CD4-positive, alpha-beta memory T cell (primary cell): ENCODE results near the gene PPM1F. TPM values are rescaled to one million over a fixed set of nuclear protein-coding genes. Genes with fewer than 3 reads are reported as not detected.

Source experiments
- CTCF ChIA-PET: fragments of 350-600 bp; sonication (Branson Sonifier 250); formaldehyde crosslinking; loops from one replicate; lab custom pipeline; 2021; ENCODE audit warnings: inconsistent platforms; ENCODE audit not compliant: partially characterized antibody; lab: Charles Lee
- POLR2A ChIA-PET: fragments of 350-600 bp; sonication (Branson Sonifier 250); formaldehyde crosslinking; loops from one replicate; lab custom pipeline; 2021; ENCODE audit not compliant: partially characterized antibody; lab: Charles Lee
- DNase-seq, 5 donors: peaks; one replicate each; pipeline versions ENCODE4 v3.0.0 to v3.0.0-alpha.2; 2020 to 2022; ENCODE audit warnings: mixed read lengths in 1 of 5
- H3K27ac ChIP-seq: one replicate; pipeline ENCODE4 v1.7.0; 2013; ENCODE audit warnings: low read depth, low read length
- H3K27me3 ChIP-seq: 2 replicates; pipeline ENCODE4 v1.7.0; 2013; ENCODE audit warnings: mild to moderate bottlenecking, low read length, moderate library complexity; ENCODE audit not compliant: insufficient read depth
- H3K36me3 ChIP-seq: 2 replicates; pipeline ENCODE4 v1.7.0; 2013; ENCODE audit warnings: mild to moderate bottlenecking, low read length, moderate library complexity; ENCODE audit not compliant: insufficient read depth
- H3K4me1 ChIP-seq: 2 replicates; pipeline ENCODE4 v1.7.0; 2013; ENCODE audit warnings: mild to moderate bottlenecking, low read length, moderate library complexity; ENCODE audit not compliant: insufficient read depth
- H3K4me3 ChIP-seq, 2 donors: one replicate each; pipeline ENCODE4 v1.7.0; 2013; ENCODE audit warnings: low read length in 2 of 2, mild to moderate bottlenecking in 1 of 2
- H3K9me3 ChIP-seq, 2 donors: one replicate each; pipeline ENCODE4 v1.7.0; 2013; ENCODE audit warnings: low read length in 2 of 2, control low read depth in 1 of 2; ENCODE audit not compliant: control insufficient read depth in 1 of 2
- H3K27ac Mint-ChIP-seq, 7 donors: one replicate each; pipeline ENCODE4 v1.8.0; 2020 to 2021; ENCODE audit warnings: mixed read lengths in 7 of 7, mild to moderate bottlenecking in 6 of 7, inconsistent platforms in 3 of 7, moderate library complexity in 3 of 7
- H3K27me3 Mint-ChIP-seq, 2 donors: one replicate each; pipeline ENCODE4 v1.8.0; 2020 to 2021; ENCODE audit warnings: mixed read lengths in 2 of 2
- H3K36me3 Mint-ChIP-seq, 2 donors: one replicate each; pipeline ENCODE4 v1.8.0; 2020 to 2021; ENCODE audit warnings: mixed read lengths in 2 of 2, inconsistent platforms in 1 of 2, mild to moderate bottlenecking in 1 of 2
- H3K4me1 Mint-ChIP-seq, 4 donors: one replicate each; pipeline ENCODE4 v1.8.0; 2020 to 2021; ENCODE audit warnings: mixed read lengths in 4 of 4, mild to moderate bottlenecking in 1 of 4
- H3K4me3 Mint-ChIP-seq, 8 donors: one replicate each; pipeline ENCODE4 v1.8.0; 2020 to 2021; ENCODE audit warnings: mixed read lengths in 8 of 8, mild to moderate bottlenecking in 7 of 8, moderate library complexity in 6 of 8, inconsistent platforms in 3 of 8
- H3K9me3 Mint-ChIP-seq, 8 donors: one replicate each; pipeline ENCODE4 v1.8.0; 2020 to 2021; ENCODE audit warnings: mixed read lengths in 8 of 8, mild to moderate bottlenecking in 5 of 8, inconsistent platforms in 3 of 8, moderate library complexity in 1 of 8
- intact Hi-C: fragments of 100-400 bp; cut with micrococcal nuclease; formaldehyde crosslinking; loops from one replicate; pipeline ENCODE4 v1.15.1; 2023
- polyA plus RNA-seq, 2 donors: library from polyadenylated mRNA; unstranded; fragments of 300-500 nt; fragmentation: Illumina TruSeq; gene quantifications; one replicate each; pipeline ENCODE4 v1.2.3, GENCODE V29; 2021
- total RNA-seq, 2 experiments: library from RNA; stranded (reverse); gene quantifications; one replicate each; pipeline ENCODE4 v1.2.3, GENCODE V29; 2021

The PPM1F gene
- total and polyA plus RNA-seq, 4 experiments from 2014 or later, result 5.3 to 25.4 (median 15.2) TPM

- Mint-ChIP-seq H3K4me1 (peaks cover 22 to 50% (median 35%) of the 10 kb centered on the region in 4 donors), H3K27ac (peak within 1 kb of the TSS; percentile 81 to 92 (median 86)), H3K27me3 (no peaks in the 10 kb centered on the region), H3K36me3 (peaks cover 7 to 9% of the 10 kb centered on the region in 2 donors), H3K9me3 (no peaks in the 10 kb centered on the region), H3K4me3 (peak within 1 kb of the TSS; percentile 88 to 93 (median 90))
- Histone ChIP-seq H3K9me3 (no peaks in the 10 kb centered on the region), H3K4me3 (peak within 1 kb of the TSS; percentile 77 to 81), H3K36me3 (no peaks in the 10 kb centered on the region), H3K4me1 (peaks cover 17% of the 10 kb centered on the region), H3K27me3 (no peaks in the 10 kb centered on the region), H3K27ac (peak within 1 kb of the TSS; percentile 68)
- intact Hi-C loops, result no loop called here
- ChIA-PET CTCF (interaction anchor here (1.2 to 2.9 kb wide), 2 partner anchors 11 to 16 kb away, joined by 3 to 27 read pairs; no protein-coding TSS in a partner anchor), POLR2A (interaction anchor here (0.8 to 3.4 kb wide), 3 partner anchors 12 to 317 kb away, joined by 4 to 29 read pairs (median 6); partner anchors contain the start of genes PPIL2 and PPM1F)
- peak; percentile 74 to 76 (median 75) for DNase-seq
Measured at GRCh38 chr22:21982338-21982965, 29.8 kb upstream of the PPM1F start, which contains the start of gene TOP3B. TSS of gene TOP3B (minus strand) at chr22:21982787. CDS start at chr22:21975709, 7,078 bp downstream.

GRCh38 chr22:21981874-21982273, 29.2 kb upstream of the PPM1F start:
- H3K9me3 Mint-ChIP-seq, result no peaks in the 10 kb centered on the region
- no peak for DNase-seq
- H3K27ac Mint-ChIP-seq, result peak overlapping the region; percentile 81 to 92 (median 86)
- no peaks in the 10 kb centered on the region for H3K27me3 Mint-ChIP-seq
- Histone ChIP-seq H3K27ac (peak overlapping the region; percentile 68), H3K4me3 (peak overlapping the region; percentile 77 to 81), H3K4me1 (peaks cover 17% of the 10 kb centered on the region), H3K36me3 (no peaks in the 10 kb centered on the region), H3K9me3 (no peaks in the 10 kb centered on the region), H3K27me3 (no peaks in the 10 kb centered on the region)
- CTCF ChIA-PET, result interaction anchor here (1.2 to 2.9 kb wide), 2 partner anchors 10 to 15 kb away, joined by 3 to 27 read pairs; no protein-coding TSS in a partner anchor
- peak overlapping the region; percentile 88 to 93 (median 90) for H3K4me3 Mint-ChIP-seq
- POLR2A ChIA-PET, result interaction anchor here (0.8 to 3.4 kb wide), 3 partner anchors 12 to 316 kb away, joined by 4 to 29 read pairs (median 6); partner anchors contain the start of genes PPIL2 and PPM1F
- intact Hi-C loops, result no loop called here
- peaks cover 7 to 9% of the 10 kb centered on the region in 2 donors for H3K36me3 Mint-ChIP-seq
- peaks cover 23 to 51% (median 37%) of the 10 kb centered on the region in 4 donors for H3K4me1 Mint-ChIP-seq

- intact Hi-C loops, result no loop called here
- ChIA-PET POLR2A (interaction anchor here (1.3 to 3.4 kb wide), 2 partner anchors 10 to 18 kb away, joined by 4 to 29 read pairs; no protein-coding TSS in a partner anchor), CTCF (interaction anchor here (2.9 kb wide), 1 partner anchor 9 kb away, joined by 27 read pairs; no protein-coding TSS in a partner anchor)
- Mint-ChIP-seq H3K27me3 (no peaks in the 10 kb centered on the region), H3K36me3 (peaks cover 10 to 12% of the 10 kb centered on the region in 2 donors), H3K9me3 (no peaks in the 10 kb centered on the region), H3K27ac (peak overlapping the region in 2 of 7 donors; percentile 47 to 81), H3K4me3 (peak overlapping the region in 4 of 8 donors; percentile 29 to 88 (median 64)), H3K4me1 (peaks cover 28 to 61% (median 46%) of the 10 kb centered on the region in 4 donors)
- Histone ChIP-seq H3K27me3 (no peaks in the 10 kb centered on the region), H3K36me3 (no peaks in the 10 kb centered on the region), H3K27ac (no peak overlapping the region), H3K9me3 (no peaks in the 10 kb centered on the region), H3K4me1 (peaks cover 17% of the 10 kb centered on the region), H3K4me3 (no peak overlapping the region)
- no peak for DNase-seq
Measured at GRCh38 chr22:21980547-21980946, 27.9 kb upstream of the PPM1F start.

- POLR2A ChIA-PET, result no interaction called here
- Histone ChIP-seq H3K27ac (no peak overlapping the region), H3K27me3 (no peaks in the 10 kb centered on the region), H3K36me3 (peaks cover 12% of the 10 kb centered on the region), H3K4me3 (no peak overlapping the region), H3K9me3 (no peaks in the 10 kb centered on the region), H3K4me1 (peaks cover 17% of the 10 kb centered on the region)
- Mint-ChIP-seq H3K27ac (peak overlapping the region in 3 of 7 donors; percentile 6 to 54 (median 53)), H3K9me3 (no peaks in the 10 kb centered on the region), H3K4me3 (peak overlapping the region in 3 of 8 donors; percentile 31 to 59 (median 39)), H3K27me3 (no peaks in the 10 kb centered on the region), H3K4me1 (peaks cover 28 to 62% (median 47%) of the 10 kb centered on the region in 4 donors), H3K36me3 (peaks cover 21 to 26% of the 10 kb centered on the region in 2 donors)
- CTCF ChIA-PET, result no interaction called here
- DNase-seq, result no peak
- intact Hi-C loops, result no loop called here
Measured at GRCh38 chr22:21978564-21979386, 26.1 kb upstream of the PPM1F start.

GRCh38 chr22:21977814-21978213, 25.2 kb upstream of the PPM1F start:
- Mint-ChIP-seq H3K27me3 (no peaks in the 10 kb centered on the region), H3K27ac (peak overlapping the region in 2 of 7 donors; percentile 46 to 67), H3K4me1 (peaks cover 29 to 62% (median 46%) of the 10 kb centered on the region in 4 donors), H3K36me3 (peaks cover 21 to 36% of the 10 kb centered on the region in 2 donors), H3K9me3 (no peaks in the 10 kb centered on the region), H3K4me3 (no peak overlapping the region)
- CTCF ChIA-PET, result no interaction called here
- POLR2A ChIA-PET, result no interaction called here
- no peaks in the 10 kb centered on the region for H3K9me3 ChIP-seq
- intact Hi-C loops, result no loop called here
- no peak overlapping the region for H3K4me3 ChIP-seq
- H3K27me3 ChIP-seq, result no peaks in the 10 kb centered on the region
- no peak for DNase-seq
- H3K4me1 ChIP-seq, result peaks cover 17% of the 10 kb centered on the region
- H3K36me3 ChIP-seq, result peaks cover 17% of the 10 kb centered on the region
- H3K27ac ChIP-seq, result no peak overlapping the region

- intact Hi-C loops, result no loop called here
- no peaks in the 10 kb centered on the region for H3K27me3 ChIP-seq
- Mint-ChIP-seq H3K27me3 (no peaks in the 10 kb centered on the region), H3K4me1 (peaks cover 23 to 47% (median 33%) of the 10 kb centered on the region in 4 donors), H3K27ac (peak overlapping the region in 1 of 7 donors; percentile 60), H3K9me3 (no peaks in the 10 kb centered on the region), H3K4me3 (no peak overlapping the region), H3K36me3 (peaks cover 25 to 51% of the 10 kb centered on the region in 2 donors)
- ChIA-PET CTCF (no interaction called here), POLR2A (no interaction called here)
- no peaks in the 10 kb centered on the region for H3K9me3 ChIP-seq
- no peak overlapping the region for H3K4me3 ChIP-seq
- H3K4me1 ChIP-seq, result peaks cover 4% of the 10 kb centered on the region
- no peak for DNase-seq
- H3K36me3 ChIP-seq, result peaks cover 29% of the 10 kb centered on the region
- H3K27ac ChIP-seq, result no peak overlapping the region
Measured at GRCh38 chr22:21975854-21976345, 23.3 kb upstream of the PPM1F start.
